ENCODE data around the gene MRPL49. TPM values are rescaled to one million over a fixed set of nuclear protein-coding genes. Genes with fewer than 3 reads are reported as not detected.
A peak's percentile ranks its signal among the peaks of the same experiment; 100 is the strongest.

Gene MRPL49
- total RNA-seq, 1 donor from 2014 or later = 53.7 TPM

GRCh38 chr11:65157336-65157735 lies 35.2 kb downstream of the MRPL49 start:
- no peaks in the 10 kb centered on the region for H3K4me1 ChIP-seq
- no peak for TF ChIP-seq CTCF (IDR thresholded peaks at IDR 0.05)
- ATAC-seq (peak; percentile 66), DNase-seq (no peak)
- intact Hi-C loops (cut with DNase I) = no loop called here
- H3K36me3 ChIP-seq = no peaks in the 10 kb centered on the region
- H3K4me3 ChIP-seq = no peak overlapping the region
- H3K27me3 ChIP-seq = no peaks in the 10 kb centered on the region
- no peak overlapping the region for H3K27ac ChIP-seq
- H3K9me3 ChIP-seq = no peaks in the 10 kb centered on the region

GRCh38 chr11:65159012-65159411 lies 36.9 kb downstream of the MRPL49 start:
- ATAC-seq = no peak
- DNase-seq = no peak
- Histone ChIP-seq H3K27ac (no peak overlapping the region), H3K4me1 (no peaks in the 10 kb centered on the region), H3K27me3 (no peaks in the 10 kb centered on the region), H3K9me3 (no peaks in the 10 kb centered on the region), H3K4me3 (no peak overlapping the region), H3K36me3 (no peaks in the 10 kb centered on the region)
- TF ChIP-seq CTCF (IDR thresholded peaks at IDR 0.05) = no peak
- intact Hi-C loops (cut with DNase I) = no loop called here

- DNase-seq (no peak), ATAC-seq (no peak)
- no peaks in the 10 kb centered on the region for H3K4me1 ChIP-seq
- intact Hi-C loops (cut with DNase I) = no loop called here
- H3K27me3 ChIP-seq = no peaks in the 10 kb centered on the region
- H3K4me3 ChIP-seq = no peak overlapping the region
- H3K27ac ChIP-seq = no peak overlapping the region
- H3K36me3 ChIP-seq = no peaks in the 10 kb centered on the region
- TF ChIP-seq CTCF (IDR thresholded peaks at IDR 0.05) = no peak
- no peaks in the 10 kb centered on the region for H3K9me3 ChIP-seq
These were observed 38.5 kb downstream of the MRPL49 start for GRCh38 chr11:65160643-65161042.

GRCh38 chr11:65163684-65164083 lies 41.6 kb downstream of the MRPL49 start:
- Histone ChIP-seq H3K36me3 (no peaks in the 10 kb centered on the region), H3K27me3 (no peaks in the 10 kb centered on the region), H3K27ac (no peak overlapping the region), H3K4me3 (no peak overlapping the region), H3K9me3 (no peaks in the 10 kb centered on the region), H3K4me1 (no peaks in the 10 kb centered on the region)
- TF ChIP-seq CTCF (IDR thresholded peaks at IDR 0.05) = no peak
- ATAC-seq (no peak), DNase-seq (no peak)
- intact Hi-C loops (cut with DNase I) = no loop called here

GRCh38 chr11:65165410-65166317 lies 43.5 kb downstream of the MRPL49 start:
- Histone ChIP-seq H3K36me3 (no peaks in the 10 kb centered on the region), H3K4me3 (peak overlapping the region; percentile 9), H3K9me3 (no peaks in the 10 kb centered on the region), H3K27me3 (no peaks in the 10 kb centered on the region), H3K4me1 (no peaks in the 10 kb centered on the region), H3K27ac (no peak overlapping the region)
- no peak for ATAC-seq
- TF ChIP-seq CTCF (IDR thresholded peaks at IDR 0.05) = no peak
- no peak for DNase-seq
- intact Hi-C loops (cut with DNase I) = no loop called here
